ENCODE measurements around the gene TST.

Gene TST

GRCh38 chr22:37032535-37033460 lies 13.6 kb upstream of the TST start:
- in situ Hi-C loops (cut with MboI; ENCODE audit: low sequenced_read_pairs), result no loop called here

- in situ Hi-C loops (cut with MboI; ENCODE audit: low sequenced_read_pairs), result no loop called here
Measured at GRCh38 chr22:37032134-37032534, 12.9 kb upstream of the TST start.

GRCh38 chr22:37030560-37031281 lies 11.5 kb upstream of the TST start:
- in situ Hi-C loops (cut with MboI; ENCODE audit: low sequenced_read_pairs), result no loop called here

- in situ Hi-C loops (cut with MboI; ENCODE audit: low sequenced_read_pairs), result no loop called here
Measured at GRCh38 chr22:37028692-37029674, 9.7 kb upstream of the TST start.

GRCh38 chr22:37027556-37027955 lies 8.3 kb upstream of the TST start:
- in situ Hi-C loops (cut with MboI; ENCODE audit: low sequenced_read_pairs), result no loop called here

- in situ Hi-C loops (cut with MboI; ENCODE audit: low sequenced_read_pairs), result no loop called here
Measured at GRCh38 chr22:37026325-37026724, 7.1 kb upstream of the TST start.

GRCh38 chr22:37025500-37026070 lies 6.3 kb upstream of the TST start:
- in situ Hi-C loops (cut with MboI; ENCODE audit: low sequenced_read_pairs), result no loop called here

GRCh38 chr22:37024339-37025157 lies 5.3 kb upstream of the TST start:
- in situ Hi-C loops (cut with MboI; ENCODE audit: low sequenced_read_pairs), result loop anchor here (25.0 kb wide), 1 partner anchor 487 kb away; the partner anchor contains the start of gene EIF3D

- in situ Hi-C loops (cut with MboI; ENCODE audit: low sequenced_read_pairs), result loop anchor here (25.0 kb wide), 1 partner anchor 487 kb away; the partner anchor contains the start of gene EIF3D
Measured at GRCh38 chr22:37023743-37024338, 4.6 kb upstream of the TST start.

- in situ Hi-C loops (cut with MboI; ENCODE audit: low sequenced_read_pairs), result loop anchor here (25.0 kb wide), 1 partner anchor 485 kb away; the partner anchor contains the start of gene EIF3D
Measured at GRCh38 chr22:37022483-37023337, 3.5 kb upstream of the TST start.

GRCh38 chr22:37021710-37022482 lies 2.6 kb upstream of the TST start:
- in situ Hi-C loops (cut with MboI; ENCODE audit: low sequenced_read_pairs), result loop anchor here (25.0 kb wide), 1 partner anchor 485 kb away; the partner anchor contains the start of gene EIF3D

- in situ Hi-C loops (cut with MboI; ENCODE audit: low sequenced_read_pairs), result loop anchor here (25.0 kb wide), 1 partner anchor 484 kb away; the partner anchor contains the start of gene EIF3D
Measured at GRCh38 chr22:37021041-37021440, 1.8 kb upstream of the TST start.

- in situ Hi-C loops (cut with MboI; ENCODE audit: low sequenced_read_pairs), result loop anchor here (25.0 kb wide), 1 partner anchor 483 kb away; the partner anchor contains the start of gene EIF3D
Measured at GRCh38 chr22:37020192-37020479, 889 bp upstream of the TST start.

GRCh38 chr22:37018815-37019308 lies 385 bp downstream of the TST start:
- in situ Hi-C loops (cut with MboI; ENCODE audit: low sequenced_read_pairs), result loop anchor here (25.0 kb wide), 1 partner anchor 482 kb away; the partner anchor contains the start of gene EIF3D

GRCh38 chr22:37018086-37018814 lies 997 bp downstream of the TST start:
- in situ Hi-C loops (cut with MboI; ENCODE audit: low sequenced_read_pairs), result loop anchor here (25.0 kb wide), 1 partner anchor 481 kb away; the partner anchor contains the start of gene EIF3D

GRCh38 chr22:37017356-37017755 lies 1.9 kb downstream of the TST start:
- in situ Hi-C loops (cut with MboI; ENCODE audit: low sequenced_read_pairs), result loop anchor here (25.0 kb wide), 1 partner anchor 480 kb away; the partner anchor contains the start of gene EIF3D

Measured in HL-60/S4 (cell line).